Measurements from ENCODE around the gene UBE2Z. TPM values are rescaled to one million over a fixed set of nuclear protein-coding genes. Genes with fewer than 3 reads are reported as not detected.

The UBE2Z gene
- total and polyA plus RNA-seq, 11 donors: 19.3 to 59.0 (median 41.0) TPM

DNA sequence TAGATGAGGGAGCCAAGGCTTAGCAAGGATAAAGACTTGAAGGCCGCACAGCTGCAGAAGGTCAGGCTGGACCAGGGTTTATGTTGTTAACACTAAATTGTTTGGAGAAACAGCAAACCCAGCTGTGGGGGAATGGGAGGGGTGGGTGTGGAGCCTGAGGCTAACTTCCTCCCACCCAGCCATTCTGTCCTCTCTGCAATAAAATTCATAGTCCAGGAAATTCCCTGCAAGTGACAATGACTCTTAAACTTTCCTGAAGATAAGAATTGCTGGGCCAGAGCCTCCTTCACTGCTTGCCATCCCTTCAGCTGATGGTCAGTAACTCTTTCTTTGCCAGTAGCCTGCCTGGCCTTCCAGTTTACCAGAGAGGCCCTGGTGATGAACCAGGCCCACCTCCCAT, 35.0 kb upstream of the UBE2Z start:
- WGBS, 4 donors: 35 to 55% (median 47%) methylated on average over 1 of the region's 1 CpG
- DNase-seq (peak in 4 of 5 donors; percentile 32 to 56 (median 48)), ATAC-seq (peak; percentile 34 to 71 (median 50))
- Histone ChIP-seq H3K27me3 (no peaks in the 10 kb centered on the region), H3K4me3 (no peak overlapping the region), H3K27ac (peak overlapping the region; percentile 60 to 85 (median 72)), H3K9me3 (no peaks in the 10 kb centered on the region), H3K4me1 (peaks cover 8 to 51% (median 40%) of the 10 kb centered on the region in 12 donors), H3K36me3 (no peaks in the 10 kb centered on the region)
- no peak for TF ChIP-seq POLR2A (IDR thresholded peaks at IDR 0.05)
- TF ChIP-seq, protein P1, sequence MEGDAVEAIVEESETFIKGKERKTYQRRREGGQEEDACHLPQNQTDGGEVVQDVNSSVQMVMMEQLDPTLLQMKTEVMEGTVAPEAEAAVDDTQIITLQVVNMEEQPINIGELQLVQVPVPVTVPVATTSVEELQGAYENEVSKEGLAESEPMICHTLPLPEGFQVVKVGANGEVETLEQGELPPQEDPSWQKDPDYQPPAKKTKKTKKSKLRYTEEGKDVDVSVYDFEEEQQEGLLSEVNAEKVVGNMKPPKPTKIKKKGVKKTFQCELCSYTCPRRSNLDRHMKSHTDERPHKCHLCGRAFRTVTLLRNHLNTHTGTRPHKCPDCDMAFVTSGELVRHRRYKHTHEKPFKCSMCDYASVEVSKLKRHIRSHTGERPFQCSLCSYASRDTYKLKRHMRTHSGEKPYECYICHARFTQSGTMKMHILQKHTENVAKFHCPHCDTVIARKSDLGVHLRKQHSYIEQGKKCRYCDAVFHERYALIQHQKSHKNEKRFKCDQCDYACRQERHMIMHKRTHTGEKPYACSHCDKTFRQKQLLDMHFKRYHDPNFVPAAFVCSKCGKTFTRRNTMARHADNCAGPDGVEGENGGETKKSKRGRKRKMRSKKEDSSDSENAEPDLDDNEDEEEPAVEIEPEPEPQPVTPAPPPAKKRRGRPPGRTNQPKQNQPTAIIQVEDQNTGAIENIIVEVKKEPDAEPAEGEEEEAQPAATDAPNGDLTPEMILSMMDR (IDR thresholded peaks at IDR 0.05): no peak
- intact Hi-C loops (cut with DNase I): loop anchor here in 1 of 10 donors (2.0 kb wide), 1 partner anchor 32 kb away; no protein-coding TSS in a partner anchor

GRCh38 chr17:48873696-48874443, 34.3 kb upstream of the UBE2Z start:
- H3K36me3 ChIP-seq: no peaks in the 10 kb centered on the region
- DNase-seq (no peak), ATAC-seq (no peak)
- H3K4me1 ChIP-seq: peaks cover 8 to 51% (median 40%) of the 10 kb centered on the region in 12 donors
- H3K27me3 ChIP-seq: no peaks in the 10 kb centered on the region
- H3K9me3 ChIP-seq: no peaks in the 10 kb centered on the region
- peak overlapping the region; percentile 31 to 78 (median 69) for H3K27ac ChIP-seq
- intact Hi-C loops (cut with DNase I): loop anchor here in 1 of 10 donors (2.0 kb wide), 1 partner anchor 33 kb away; no protein-coding TSS in a partner anchor
- H3K4me3 ChIP-seq: no peak overlapping the region
- TF ChIP-seq, protein P1 (IDR thresholded peaks at IDR 0.05): no peak
- TF ChIP-seq POLR2A (IDR thresholded peaks at IDR 0.05): no peak
- 50 to 60% (median 55%) methylated on average over 5 of the region's 5 CpGs for WGBS, 4 donors

- WGBS, 4 donors: 21 to 25% (median 22%) methylated on average over 12 of the region's 12 CpGs
- H3K27me3 ChIP-seq: no peaks in the 10 kb centered on the region
- H3K4me1 ChIP-seq: peaks cover 0 to 6% (median 0%) of the 10 kb centered on the region in 12 donors
- intact Hi-C loops (cut with DNase I): loop anchor here (1.0 to 5.0 kb wide), 16 partner anchors 37 to 208 kb away; partner anchors contain the start of genes PRAC1 (in 2 of the 10), PRAC2 (in 2 of the 10), TTLL6 (in 2 of the 10) and HOXB13 (in 1 of the 10)
- H3K36me3 ChIP-seq: no peaks in the 10 kb centered on the region
- DNase-seq (peak in 2 of 5 donors; percentile 42 to 54), ATAC-seq (peak; percentile 62 to 88 (median 86))
- no peak overlapping the region for H3K27ac ChIP-seq
- H3K9me3 ChIP-seq: no peaks in the 10 kb centered on the region
- TF ChIP-seq, protein P1 (IDR thresholded peaks at IDR 0.05): peak; percentile 84 to 96 (median 92)
- no peak for TF ChIP-seq POLR2A (IDR thresholded peaks at IDR 0.05)
- no peak overlapping the region for H3K4me3 ChIP-seq
Measured at GRCh38 chr17:48878920-48879898, 29.0 kb upstream of the UBE2Z start.
